PC-9 (cell line): ENCODE results near the gene EXD3.
"Not testable (repeated sequence)": the region's sequence is repeated elsewhere in the genome, so short reads cannot be mapped to it uniquely, and the experiment has no call there.

Experiments
- EZH2 ChIP-seq: fragments of 200-600 bp; sonication (generic); IDR thresholded peaks from 2 replicates; pipeline ENCODE4 v1.8.0; 2017; ENCODE audit warnings: antibody characterized with exemption, low read depth
- TF ChIP-seq, protein P1 (sequence below): fragments of 200-600 bp; sonication (generic); conservative IDR thresholded peaks from 2 replicates; pipeline ENCODE4 v1.6.1; 2017; ENCODE audit warnings: mixed run types, antibody characterized with exemption, mild to moderate bottlenecking, moderate library complexity

DNA sequence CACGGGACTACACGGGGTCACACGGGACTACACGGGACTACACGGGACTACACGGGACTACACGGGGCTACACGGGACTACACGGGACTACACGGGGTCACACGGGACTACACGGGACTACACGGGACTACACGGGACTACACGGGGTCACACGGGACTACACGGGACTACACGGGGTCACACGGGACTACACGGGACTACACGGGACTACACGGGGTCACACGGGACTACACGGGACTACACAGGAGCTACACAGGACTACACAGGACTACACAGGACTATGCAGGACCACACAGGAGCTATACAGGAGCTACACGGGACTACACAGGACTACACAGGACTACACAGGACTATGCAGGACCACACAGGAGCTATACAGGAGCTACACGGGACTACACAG is 93.4 kb downstream of the EXD3 start:
- TF ChIP-seq, protein P1, sequence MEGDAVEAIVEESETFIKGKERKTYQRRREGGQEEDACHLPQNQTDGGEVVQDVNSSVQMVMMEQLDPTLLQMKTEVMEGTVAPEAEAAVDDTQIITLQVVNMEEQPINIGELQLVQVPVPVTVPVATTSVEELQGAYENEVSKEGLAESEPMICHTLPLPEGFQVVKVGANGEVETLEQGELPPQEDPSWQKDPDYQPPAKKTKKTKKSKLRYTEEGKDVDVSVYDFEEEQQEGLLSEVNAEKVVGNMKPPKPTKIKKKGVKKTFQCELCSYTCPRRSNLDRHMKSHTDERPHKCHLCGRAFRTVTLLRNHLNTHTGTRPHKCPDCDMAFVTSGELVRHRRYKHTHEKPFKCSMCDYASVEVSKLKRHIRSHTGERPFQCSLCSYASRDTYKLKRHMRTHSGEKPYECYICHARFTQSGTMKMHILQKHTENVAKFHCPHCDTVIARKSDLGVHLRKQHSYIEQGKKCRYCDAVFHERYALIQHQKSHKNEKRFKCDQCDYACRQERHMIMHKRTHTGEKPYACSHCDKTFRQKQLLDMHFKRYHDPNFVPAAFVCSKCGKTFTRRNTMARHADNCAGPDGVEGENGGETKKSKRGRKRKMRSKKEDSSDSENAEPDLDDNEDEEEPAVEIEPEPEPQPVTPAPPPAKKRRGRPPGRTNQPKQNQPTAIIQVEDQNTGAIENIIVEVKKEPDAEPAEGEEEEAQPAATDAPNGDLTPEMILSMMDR: not testable (repeated sequence)
- not testable (repeated sequence) for TF ChIP-seq EZH2
